Adipose tissue (tissue), 3 donors: Measurements from ENCODE around the gene SMARCE1. TPM values are rescaled to one million over a fixed set of nuclear protein-coding genes. Genes with fewer than 3 reads are reported as not detected.

ENCODE experiments used
- H3K27ac ChIP-seq: one replicate; pipeline ENCODE4 v1.5.1; 2013; ENCODE audit warnings: low read depth, low read length
- WGBS, 3 donors: extraction: QIAGEN DNeasy Blood & Tissue Kit; methylation state at CpG; one replicate each; pipeline ENCODE4 v1.1.7; 2013; 5-methylcytosine and 5-hydroxymethylcytosine counted together
- polyA plus RNA-seq, 3 donors: library from polyadenylated mRNA; stranded (reverse); fragments of 200-250 nt; gene quantifications; one replicate each; pipeline ENCODE4 v1.2.3, GENCODE V29; 2013
- donor health status: healthy with polysubstance abuse.
- donor health status: Bipolar disorder and iron deficiency.
- donor health status: healthy.

Gene SMARCE1
- polyA plus RNA-seq, 3 donors = 34.8 to 98.0 (median 68.4) TPM

DNA sequence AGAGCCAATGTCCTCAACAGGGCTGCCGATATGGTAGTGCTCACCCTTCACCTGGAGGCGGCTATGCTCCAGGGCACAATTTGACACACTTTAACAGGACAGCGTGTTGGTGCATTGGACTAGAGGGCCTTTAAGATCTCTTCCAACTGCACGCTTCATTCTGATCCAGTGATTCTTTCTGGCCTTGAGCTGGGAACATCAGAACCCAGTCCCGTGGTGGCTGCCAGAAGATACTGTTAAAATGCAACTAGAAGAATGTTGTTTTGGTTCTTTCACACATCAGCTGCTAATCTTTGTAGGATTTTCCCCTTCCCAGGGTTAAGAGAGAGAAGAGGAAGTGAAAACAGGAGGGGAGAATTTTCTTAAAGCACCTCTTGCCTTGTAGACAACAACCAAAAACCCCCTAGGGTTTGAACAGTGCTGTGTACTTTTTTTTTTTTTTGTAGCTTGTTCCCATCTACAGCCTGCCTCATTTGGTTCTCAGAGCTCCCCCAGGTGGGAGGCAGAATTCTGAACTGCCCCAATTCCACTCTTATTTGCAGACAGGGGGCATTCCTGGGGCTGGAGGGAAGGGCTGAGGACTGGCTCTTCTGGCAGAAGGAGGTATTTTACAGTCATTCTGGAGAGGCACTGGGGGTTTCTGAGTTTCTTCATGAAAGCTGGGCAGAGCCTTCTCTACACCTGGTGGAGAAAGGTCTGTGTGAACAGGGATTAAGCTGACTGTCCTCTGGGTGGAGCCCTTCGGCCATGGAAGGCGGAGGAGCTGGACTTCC lies 32.4 kb downstream of the SMARCE1 start:
- no peak overlapping the region for H3K27ac ChIP-seq
- 49 to 72% (median 65%) methylated on average over 7 of the region's 7 CpGs for WGBS, 3 donors

DNA sequence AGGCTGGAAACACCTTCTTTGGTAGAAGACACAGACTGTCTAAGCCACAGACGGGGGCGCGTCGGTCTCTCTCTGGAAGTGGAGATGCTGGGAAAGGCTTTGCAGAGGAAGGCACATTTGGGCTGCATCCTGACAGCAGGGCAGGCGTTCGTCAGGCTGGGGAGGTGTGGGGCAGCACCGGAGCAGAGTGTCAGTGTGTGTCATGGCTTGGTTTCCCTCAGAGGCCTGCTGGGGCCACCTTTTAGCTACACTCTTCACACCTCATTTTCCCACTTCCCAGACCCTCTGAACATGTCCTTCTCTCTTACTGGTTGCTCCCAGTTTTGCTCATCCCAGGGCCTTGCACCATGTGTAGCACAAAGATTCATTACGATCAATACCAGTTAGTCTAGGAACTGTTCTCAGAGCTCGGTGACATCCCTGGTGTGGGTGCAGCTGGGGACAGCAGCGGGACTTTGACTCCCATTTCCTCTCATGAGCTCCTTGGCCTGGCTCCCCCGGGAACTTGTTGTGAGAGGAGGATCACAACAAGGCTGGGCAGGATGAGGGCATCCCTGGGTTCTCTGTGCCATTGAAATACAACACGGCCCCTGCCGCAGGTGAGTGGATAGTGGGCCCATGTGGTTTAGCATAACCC lies 33.1 kb downstream of the SMARCE1 start:
- WGBS, 3 donors = 80 to 87% (median 85%) methylated on average over 13 of the region's 13 CpGs
- no peak overlapping the region for H3K27ac ChIP-seq

DNA sequence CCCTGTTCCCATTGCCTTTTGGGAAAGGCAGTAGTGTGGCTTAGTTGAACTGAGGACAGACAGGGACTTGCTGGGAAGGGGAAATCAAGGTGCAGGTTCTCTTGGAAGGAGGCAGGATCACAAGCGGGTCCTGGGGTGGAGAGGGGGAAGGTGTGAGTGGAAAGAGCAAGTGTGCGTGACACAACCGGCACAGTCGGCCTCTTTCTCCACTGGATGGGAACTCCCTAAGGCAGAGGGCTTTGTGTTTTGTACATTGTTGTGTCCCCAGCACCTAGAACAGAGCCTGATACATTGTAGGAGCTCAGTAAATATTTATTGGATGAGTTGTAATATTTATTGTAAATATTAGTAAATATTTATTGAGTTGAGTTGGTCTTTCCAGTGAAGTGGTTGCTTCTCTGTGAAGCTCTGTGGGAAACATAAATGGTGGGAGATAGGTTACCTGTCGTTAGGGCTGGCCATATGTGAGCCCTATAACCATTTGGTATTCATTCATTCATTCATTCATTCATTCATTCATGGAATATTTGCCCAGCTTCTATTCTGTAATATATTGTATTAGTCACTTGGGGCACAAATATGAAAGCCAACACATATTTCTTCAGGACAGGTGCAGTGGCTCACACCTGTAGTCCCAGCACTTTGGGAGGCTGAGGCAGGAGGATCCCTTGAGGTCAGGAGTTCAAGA lies 34.0 kb downstream of the SMARCE1 start:
- no peak overlapping the region for H3K27ac ChIP-seq
- WGBS, 3 donors = 82 to 94% (median 87%) methylated on average over 5 of the region's 5 CpGs

DNA sequence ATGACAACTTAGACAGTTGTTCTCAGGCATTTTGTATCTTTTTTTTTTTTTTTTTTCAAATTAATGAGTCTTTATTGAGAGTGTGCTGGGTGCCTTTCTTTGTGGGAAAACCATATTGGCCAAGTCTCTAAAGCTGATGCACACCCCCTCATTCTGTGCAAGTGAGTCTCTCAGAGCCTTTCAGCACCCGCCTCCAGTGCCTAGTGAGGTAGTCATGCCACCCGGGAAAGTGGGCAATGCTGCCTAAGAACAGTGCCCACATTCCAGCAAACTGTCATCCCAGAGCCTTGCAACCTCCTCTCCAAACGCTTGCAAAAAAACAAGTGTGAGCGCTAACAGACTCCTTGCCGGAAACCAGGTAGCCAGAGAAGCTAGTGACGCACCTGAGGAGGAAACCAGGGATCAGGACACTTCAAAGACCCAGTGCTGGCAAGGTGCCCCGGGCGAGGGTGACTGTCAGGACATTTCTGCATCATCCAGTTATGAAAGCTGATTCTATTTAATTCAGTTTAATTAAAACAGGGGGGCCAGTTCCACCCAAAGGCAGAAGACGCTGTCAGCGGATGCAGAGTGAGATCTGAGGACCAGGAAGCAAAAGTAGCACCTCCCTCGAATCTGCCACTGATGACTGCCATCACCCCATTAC lies 34.9 kb downstream of the SMARCE1 start:
- 62 to 87% (median 86%) methylated on average over 11 of the region's 11 CpGs for WGBS, 3 donors
- no peak overlapping the region for H3K27ac ChIP-seq

DNA sequence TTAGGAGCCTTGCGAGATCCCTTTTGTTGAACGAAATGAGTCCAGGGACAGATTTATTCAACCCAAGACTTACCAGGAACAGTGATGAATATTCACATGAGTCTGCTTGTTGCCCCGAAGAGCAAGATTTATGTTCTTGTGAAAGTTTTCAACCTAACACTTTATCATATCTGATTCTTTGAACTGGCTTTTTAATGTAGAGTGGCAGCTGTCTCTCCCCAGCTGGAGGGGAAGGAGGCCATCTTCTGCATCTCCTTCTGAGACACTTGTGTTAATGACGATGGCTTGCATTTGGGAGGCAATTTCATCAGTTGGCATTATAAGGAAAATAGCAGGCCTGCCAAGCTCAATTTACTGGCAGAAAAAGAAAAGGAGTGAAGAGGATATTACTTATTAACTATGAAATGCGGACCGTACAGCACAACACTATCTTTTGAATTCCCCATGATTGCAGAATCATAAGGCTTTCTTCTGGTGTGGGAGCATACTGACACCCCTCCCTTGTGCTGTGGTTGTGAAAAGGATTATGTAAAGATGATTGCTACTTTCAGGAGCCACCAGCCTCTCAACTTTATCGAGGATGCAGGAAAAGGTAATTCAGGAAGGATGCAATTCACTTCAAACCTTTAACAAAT lies 35.7 kb downstream of the SMARCE1 start:
- no peak overlapping the region for H3K27ac ChIP-seq
- 45 to 67% (median 62%) methylated on average over 7 of the region's 7 CpGs for WGBS, 3 donors

DNA sequence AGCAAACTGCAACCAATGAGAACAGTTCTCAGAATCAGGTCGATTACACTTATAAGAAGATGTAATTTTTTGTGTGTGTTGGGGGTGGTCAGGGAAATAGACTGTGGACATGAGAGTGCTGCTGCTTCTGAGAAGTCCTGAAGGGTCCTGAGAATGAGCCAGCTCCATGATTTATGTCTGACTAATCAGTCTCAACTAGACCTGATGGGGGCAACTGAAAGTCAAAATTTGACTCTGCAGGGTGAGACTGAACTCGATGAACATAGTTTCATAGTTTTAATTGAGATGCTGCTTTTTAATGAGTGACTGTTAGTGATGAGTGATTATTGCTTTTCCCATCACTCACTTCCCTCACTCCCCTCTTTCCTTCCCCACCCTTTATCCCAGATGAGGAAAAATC lies 37.3 kb downstream of the SMARCE1 start:
- 69 to 78% (median 72%) methylated on average over 2 of the region's 2 CpGs for WGBS, 3 donors
- no peak overlapping the region for H3K27ac ChIP-seq

DNA sequence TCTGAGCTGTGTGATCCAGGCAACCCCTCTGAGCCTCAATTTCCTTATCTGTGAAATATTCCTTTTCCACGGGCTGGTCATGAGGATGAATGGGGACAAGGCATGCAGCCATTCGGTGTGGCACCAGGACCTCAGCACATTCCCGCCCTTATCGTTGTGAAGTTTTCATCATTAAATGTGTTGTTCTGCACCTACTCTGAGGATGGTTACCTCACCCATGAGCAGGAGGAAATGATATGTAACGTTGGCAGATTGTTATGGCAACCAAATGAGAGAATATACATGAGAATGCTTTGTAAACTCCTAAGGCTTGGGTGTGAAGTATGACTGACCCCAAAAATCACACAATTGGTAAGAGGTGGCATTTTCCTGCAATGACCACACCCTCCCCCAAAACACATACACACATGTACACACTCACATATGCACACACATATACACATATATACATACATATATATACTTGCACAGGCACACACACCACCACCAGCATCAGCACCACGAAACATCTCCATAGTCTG lies 39.5 kb downstream of the SMARCE1 start:
- no peak overlapping the region for H3K27ac ChIP-seq
- 63 to 81% (median 75%) methylated on average over 6 of the region's 6 CpGs for WGBS, 3 donors

DNA sequence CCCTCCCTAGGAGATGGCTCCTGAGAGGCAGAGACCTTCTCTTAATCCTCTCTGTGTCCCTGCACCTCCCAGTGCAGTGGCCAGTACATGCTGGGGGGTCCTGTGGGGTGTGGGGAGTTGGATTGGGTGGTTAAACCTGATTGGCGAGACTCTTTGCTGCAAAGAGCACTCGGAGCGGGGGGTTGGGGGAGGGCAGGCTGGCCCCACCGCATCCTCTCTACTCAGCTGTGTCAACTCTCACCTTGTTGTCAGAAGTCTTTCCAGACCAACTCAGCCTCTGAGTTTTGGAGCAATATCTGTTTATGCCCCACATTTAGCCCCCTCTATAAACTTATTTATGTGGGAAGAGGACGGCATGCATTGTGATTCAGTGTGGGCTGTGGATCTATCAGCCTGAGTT lies 40.0 kb downstream of the SMARCE1 start:
- WGBS, 3 donors = 38 to 95% (median 85%) methylated on average over 5 of the region's 5 CpGs

DNA sequence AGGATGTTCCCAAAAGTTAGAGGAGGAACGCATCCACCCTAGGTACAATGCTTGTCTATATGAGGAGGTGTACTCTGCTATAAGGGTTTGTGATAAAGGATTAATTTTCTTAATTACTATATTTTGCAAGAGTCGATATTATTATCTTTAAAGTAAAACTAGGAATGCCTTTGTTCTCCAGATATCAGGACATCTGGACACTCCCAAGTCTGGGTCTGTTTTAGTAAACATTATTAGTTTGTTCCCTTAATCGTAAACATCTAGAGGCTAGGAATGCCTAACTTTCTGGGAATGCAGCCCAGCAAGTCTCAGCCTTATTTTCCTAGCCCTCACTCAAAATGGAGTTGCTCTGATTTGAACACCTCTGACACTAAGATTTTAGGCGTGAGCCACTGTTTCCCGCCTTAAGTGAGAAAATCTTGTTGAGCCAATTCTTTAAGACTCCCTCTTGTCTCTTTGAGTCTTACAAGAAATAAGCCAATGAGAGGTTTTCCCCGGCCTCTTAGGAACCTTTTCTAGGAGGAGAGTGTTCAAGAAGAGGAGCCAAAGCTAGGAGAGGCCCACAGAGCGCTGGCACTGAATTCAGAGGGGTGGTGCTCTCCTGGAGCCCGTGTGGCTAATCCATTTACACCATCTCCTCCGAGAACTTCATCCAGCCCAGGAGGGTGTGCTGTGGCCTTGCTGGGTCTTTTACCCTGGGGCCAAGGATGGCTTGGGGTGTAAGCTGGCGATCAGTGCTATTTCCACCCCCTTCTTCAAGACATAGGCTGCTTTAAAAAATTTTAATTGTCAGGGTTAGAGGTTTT lies 40.9 kb downstream of the SMARCE1 start:
- no peak overlapping the region for H3K27ac ChIP-seq
- 61 to 81% (median 74%) methylated on average over 10 of the region's 10 CpGs for WGBS, 3 donors

More for the DNA sequence above, 40.0 kb downstream of the SMARCE1 start:
- no peak overlapping the region for H3K27ac ChIP-seq

DNA sequence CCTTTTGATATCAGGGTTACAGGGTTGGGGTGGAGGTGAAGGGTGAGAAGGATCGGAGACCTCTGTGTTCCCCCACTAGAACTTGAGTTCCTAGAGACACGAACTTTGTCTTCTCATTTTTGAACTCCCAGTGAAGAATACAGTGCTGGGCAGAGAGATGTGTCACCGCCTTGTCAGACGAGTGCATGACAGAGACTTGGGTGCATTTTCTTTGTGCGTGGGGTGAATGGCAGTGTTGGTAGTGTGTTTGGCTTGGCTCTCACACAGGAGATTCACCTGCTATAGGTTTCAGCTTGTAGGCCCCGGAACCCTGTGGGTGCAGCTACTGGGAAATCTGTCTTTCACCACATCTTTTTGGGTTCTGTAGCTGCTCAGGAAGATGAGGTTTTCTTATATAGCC lies 42.3 kb downstream of the SMARCE1 start:
- H3K27ac ChIP-seq = no peak overlapping the region
- 91 to 93% (median 91%) methylated on average over 6 of the region's 6 CpGs for WGBS, 3 donors

DNA sequence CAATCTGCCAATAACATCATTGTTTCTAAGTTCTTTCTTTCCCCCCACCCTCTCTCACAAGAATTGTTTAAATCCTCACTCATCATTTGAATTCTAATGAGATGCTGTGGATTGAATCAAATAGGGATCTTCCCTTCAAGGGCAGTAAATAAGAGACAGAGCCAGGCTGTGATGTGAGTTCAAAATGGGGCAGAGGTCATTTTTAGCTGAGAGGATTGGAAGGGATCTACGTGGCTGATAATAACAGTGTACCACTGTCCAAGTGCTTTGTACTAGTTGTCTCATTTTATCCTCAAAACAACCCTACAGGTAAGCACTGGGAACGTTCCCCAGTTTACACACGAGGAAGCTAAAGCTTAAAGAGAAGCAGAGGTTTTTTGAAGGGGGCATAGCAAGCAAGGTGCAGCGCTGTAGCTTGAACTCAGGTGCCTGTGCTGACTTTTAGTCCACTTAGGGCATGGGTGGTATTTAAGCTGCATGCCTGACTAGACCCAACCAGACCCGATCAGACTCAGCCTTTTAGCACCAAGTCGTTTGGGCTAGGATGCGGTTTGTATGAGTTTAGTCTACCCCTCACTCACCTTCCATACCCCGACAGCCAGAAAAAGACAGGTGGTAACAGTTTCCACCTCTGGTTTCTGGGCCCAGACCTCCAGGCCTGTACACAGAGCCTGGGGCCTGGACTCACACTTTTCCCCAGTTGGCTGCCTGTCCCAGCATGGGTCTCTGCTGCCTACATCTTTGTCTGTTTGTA lies 43.1 kb downstream of the SMARCE1 start:
- H3K27ac ChIP-seq = no peak overlapping the region
- WGBS, 3 donors = 76 to 90% (median 86%) methylated on average over 8 of the region's 8 CpGs

DNA sequence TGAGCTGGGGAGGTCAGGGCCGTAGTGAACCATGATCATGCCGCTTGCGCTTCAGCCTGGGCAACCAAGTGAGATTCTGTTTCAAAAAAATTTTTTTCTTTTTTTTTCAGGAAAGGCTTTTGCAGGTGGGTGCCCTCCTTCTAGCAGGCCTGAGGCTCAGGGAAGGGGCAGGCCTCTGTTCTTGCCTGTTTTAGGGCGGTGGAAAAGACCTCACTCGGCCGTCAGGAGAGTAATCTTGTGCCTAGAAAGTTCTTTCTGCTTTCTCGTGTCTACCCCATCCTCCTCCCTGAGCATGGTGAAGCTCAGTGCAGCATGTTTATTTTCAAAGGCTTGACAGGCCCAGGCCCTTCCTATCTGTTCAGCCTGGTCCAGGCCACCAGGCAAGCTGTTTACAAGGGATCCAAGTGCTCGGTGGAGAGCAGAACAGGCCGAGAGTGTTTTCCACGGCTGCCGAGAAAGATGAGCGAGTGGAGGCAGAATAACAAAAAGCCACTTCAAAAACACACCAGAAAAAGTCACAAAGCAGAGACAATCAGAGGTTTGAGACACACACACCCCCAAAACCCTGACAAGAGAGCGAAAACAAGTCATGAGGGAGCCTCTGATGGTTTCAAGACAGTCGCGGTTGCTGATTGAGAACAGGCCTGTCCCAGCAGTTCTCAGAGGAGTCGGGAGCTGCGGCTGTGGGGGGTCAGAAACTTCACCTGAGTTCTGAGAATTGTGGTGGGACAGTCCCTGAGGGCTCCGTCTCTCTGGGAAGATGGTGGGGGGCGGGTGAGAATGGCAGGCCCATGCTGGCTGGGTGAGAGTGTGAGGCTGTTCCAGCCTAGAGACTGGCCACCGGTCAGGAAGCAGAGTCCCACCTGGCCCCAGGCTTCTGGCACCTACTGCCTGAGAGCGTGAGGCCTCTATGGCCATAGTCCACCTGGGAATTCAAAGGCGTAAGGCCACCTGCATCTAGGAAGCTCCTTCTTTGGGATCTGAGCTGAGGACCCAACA lies 44.9 kb downstream of the SMARCE1 start:
- 86 to 90% (median 90%) methylated on average over 22 of the region's 22 CpGs for WGBS, 3 donors
- H3K27ac ChIP-seq = no peak overlapping the region

DNA sequence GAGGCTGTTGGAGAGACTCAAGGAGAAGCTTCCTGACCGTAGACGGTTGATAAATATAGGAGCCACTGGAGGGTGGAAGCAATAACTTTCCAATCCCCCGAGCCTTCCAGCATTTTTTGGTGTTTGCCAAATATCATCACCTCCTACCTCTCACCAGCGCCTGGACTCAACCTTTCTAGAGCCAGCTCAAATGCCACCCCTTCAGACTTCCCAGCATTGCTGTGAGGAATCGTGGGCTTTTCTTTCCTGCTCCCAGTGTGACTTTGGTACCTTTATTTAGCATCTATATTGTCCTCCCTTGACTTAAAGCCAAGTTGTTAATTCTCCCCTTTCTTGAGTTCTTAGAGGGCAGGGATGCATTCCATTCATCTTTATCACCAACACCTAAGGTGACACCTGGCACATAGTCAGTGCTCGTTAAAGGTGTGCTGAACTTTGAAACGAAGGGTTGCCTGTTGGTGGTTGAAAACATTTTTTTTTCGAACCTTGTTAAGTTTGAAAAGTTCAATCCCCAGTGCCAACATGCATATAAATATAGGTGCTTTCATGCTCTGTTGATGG lies 47.1 kb downstream of the SMARCE1 start:
- WGBS, 3 donors = 66 to 83% (median 78%) methylated on average over 8 of the region's 8 CpGs
- H3K27ac ChIP-seq = no peak overlapping the region

DNA sequence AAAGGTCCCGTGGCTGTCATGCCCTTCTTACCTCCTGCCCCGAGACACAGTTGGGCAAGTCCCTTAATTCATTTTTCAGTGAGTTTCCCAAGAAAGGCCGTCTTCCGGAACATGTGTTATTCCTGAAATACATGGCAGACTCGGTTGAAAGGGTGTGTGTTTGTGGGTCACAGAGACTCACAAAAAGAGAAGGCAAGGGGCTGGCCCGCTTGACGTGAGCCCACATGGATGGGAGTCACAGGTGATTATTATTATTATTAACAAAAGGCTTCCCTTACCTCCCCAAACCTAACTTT lies 48.2 kb downstream of the SMARCE1 start:
- WGBS, 3 donors = 69 to 74% (median 70%) methylated on average over 7 of the region's 7 CpGs
- H3K27ac ChIP-seq = no peak overlapping the region

DNA sequence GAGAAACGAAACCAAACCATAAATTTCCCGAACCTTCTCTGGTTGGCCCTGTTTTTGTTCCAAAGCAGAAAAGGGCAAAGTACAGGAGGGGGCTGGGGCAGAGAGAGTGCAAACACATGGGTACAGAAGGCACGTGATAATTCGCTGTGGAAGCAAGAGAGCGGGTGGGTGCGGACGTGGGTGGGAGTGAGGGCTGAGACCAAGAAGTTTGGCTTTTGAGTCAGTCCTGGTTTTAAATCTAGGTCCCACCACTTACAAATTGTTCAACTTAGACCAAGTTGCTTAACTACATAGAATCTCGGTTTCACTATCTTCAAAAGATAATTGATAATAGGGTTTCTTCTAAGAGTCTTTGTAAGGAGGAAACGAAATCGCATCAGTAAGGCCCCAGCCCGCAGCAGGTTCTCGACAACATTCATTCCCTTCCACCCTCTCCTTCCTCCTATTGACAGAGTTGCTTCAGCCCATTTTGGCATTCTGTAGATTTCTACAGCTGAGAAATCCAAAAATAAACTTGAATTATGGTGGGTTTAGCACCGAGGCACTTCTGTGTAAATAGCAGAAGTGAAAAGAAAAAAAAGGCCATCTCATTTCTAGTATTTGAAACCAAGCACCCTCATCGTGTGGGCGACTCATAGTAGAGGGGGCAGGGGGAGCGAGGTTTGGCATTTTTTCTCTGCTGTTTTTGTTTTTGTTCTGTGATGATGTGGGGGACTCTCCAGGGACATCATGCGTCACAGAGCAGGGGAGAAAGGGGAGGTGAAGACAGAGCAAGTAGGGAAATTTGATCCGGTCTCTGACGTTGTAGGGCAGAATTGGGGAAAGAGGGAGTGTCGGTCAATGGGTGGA lies 48.8 kb downstream of the SMARCE1 start:
- no peak overlapping the region for H3K27ac ChIP-seq
- 57 to 67% (median 65%) methylated on average over 20 of the region's 20 CpGs for WGBS, 3 donors
